AML-193 (cell line): ENCODE data around the gene ZNF30.
A peak's percentile ranks its signal among the peaks of the same experiment; 100 is the strongest.
"Not testable (repeated sequence)": the region's sequence is repeated elsewhere in the genome, so short reads cannot be mapped to it uniquely, and the experiment has no call there.

Experiments used
- DNase-seq, 2 experiments: peaks; one replicate each; lab custom pipeline; 2025; lab: John Stamatoyannopoulos, UW

ZNF30 gene

GRCh38 chr19:34985249-34986022, 58.7 kb downstream of the ZNF30 start:
- peak; percentile 9 to 41 for DNase-seq

- DNase-seq: no peak
Observed at GRCh38 chr19:34988119-34988518, 61.4 kb downstream of the ZNF30 start.

- DNase-seq: no peak
Observed at GRCh38 chr19:34989298-34989697, 62.6 kb downstream of the ZNF30 start.

- no peak for DNase-seq
Observed at GRCh38 chr19:34990578-34991192, 64.0 kb downstream of the ZNF30 start.

- DNase-seq: no peak
Observed at GRCh38 chr19:34991542-34992333, 65.0 kb downstream of the ZNF30 start.

- DNase-seq: not testable (repeated sequence)
Observed at GRCh38 chr19:34992582-34992981, 65.9 kb downstream of the ZNF30 start.

- DNase-seq: no peak
Observed at GRCh38 chr19:34994286-34994642, 67.6 kb downstream of the ZNF30 start.
